GM19397 (cell line): Measurements from ENCODE around the gene NF1.
"Not testable (repeated sequence)": the region's sequence is repeated elsewhere in the genome, so short reads cannot be mapped to it uniquely, and the experiment has no call there.

Source experiments
- ATAC-seq: cut with Tn5 transposase; IDR thresholded peaks from one replicate; pipeline ENCODE4 v1.9.1; 2021; ENCODE audit warnings: mild to moderate bottlenecking, moderate library complexity; ENCODE audit not compliant: unreplicated experiment

The NF1 gene

GRCh38 chr17:31085563-31085962 is 9.2 kb upstream of the NF1 start:
- no peak for ATAC-seq

GRCh38 chr17:31089471-31089870 is 5.3 kb upstream of the NF1 start:
- no peak for ATAC-seq

GRCh38 chr17:31090650-31091049 is 4.1 kb upstream of the NF1 start:
- not testable (repeated sequence) for ATAC-seq

GRCh38 chr17:31092475-31093064 is 2.2 kb upstream of the NF1 start:
- no peak for ATAC-seq

GRCh38 chr17:31093866-31094599 is 744 bp upstream of the NF1 start:
- no peak for ATAC-seq

GRCh38 chr17:31095236-31096105 is 694 bp downstream of the NF1 start:
- ATAC-seq: peak; percentile 26

GRCh38 chr17:31096106-31096436 is 1.3 kb downstream of the NF1 start:
- no peak for ATAC-seq

GRCh38 chr17:31099016-31099415 is 4.2 kb downstream of the NF1 start:
- no peak for ATAC-seq

GRCh38 chr17:31100840-31101459 is 6.2 kb downstream of the NF1 start:
- no peak for ATAC-seq

GRCh38 chr17:31101943-31102342 is 7.2 kb downstream of the NF1 start:
- ATAC-seq: no peak

GRCh38 chr17:31105991-31106390 is 11.2 kb downstream of the NF1 start:
- ATAC-seq: no peak

GRCh38 chr17:31111183-31111582 is 16.4 kb downstream of the NF1 start:
- no peak for ATAC-seq

- ATAC-seq: no peak
These were observed 17.4 kb downstream of the NF1 start for GRCh38 chr17:31112001-31112661.

GRCh38 chr17:31113368-31113767 is 18.6 kb downstream of the NF1 start:
- ATAC-seq: not testable (repeated sequence)

- ATAC-seq: no peak
These were observed 19.2 kb downstream of the NF1 start for GRCh38 chr17:31113939-31114338.

GRCh38 chr17:31114956-31115555 is 20.3 kb downstream of the NF1 start:
- ATAC-seq: no peak

GRCh38 chr17:31116167-31116566 is 21.4 kb downstream of the NF1 start:
- no peak for ATAC-seq

GRCh38 chr17:31122746-31123145 is 28.0 kb downstream of the NF1 start:
- ATAC-seq: no peak

- ATAC-seq: no peak
These were observed 31.5 kb downstream of the NF1 start for GRCh38 chr17:31126318-31126717.

GRCh38 chr17:31128241-31128640 is 33.5 kb downstream of the NF1 start:
- ATAC-seq: no peak
